Upper lobe of left lung (tissue), 4 donors: ENCODE results near the gene CUX1.

Experiments
- EP300 ChIP-seq, 4 donors: sonication (generic); formaldehyde crosslinking; IDR thresholded peaks; one replicate each; pipeline ENCODE4 v1.5.1; 2017; ENCODE audit warnings: antibody characterized with exemption in 4 of 4, control low read depth in 2 of 4
- POLR2A ChIP-seq, 4 donors: fragments of 450-650 bp; IDR thresholded peaks; one replicate each; pipeline ENCODE4 v1.5.1; 2016 to 2017; ENCODE audit warnings: antibody characterized with exemption in 4 of 4, mild to moderate bottlenecking in 2 of 4
- POLR2AphosphoS5 ChIP-seq, 2 donors: sonication (generic); formaldehyde crosslinking; IDR thresholded peaks; one replicate each; pipeline ENCODE4 v1.5.1; 2017; ENCODE audit warnings: antibody characterized with exemption in 2 of 2
- TF ChIP-seq, protein P1 (sequence below), 6 experiments: fragments of 450-650 bp in 4 of 6; fragments of 200-600 bp in 2 of 6; sonication (generic) in 2 of 6; IDR thresholded peaks; one replicate each; pipeline ENCODE4 v1.5.1; 2016 to 2019; ENCODE audit warnings: antibody characterized with exemption in 6 of 6

DNA sequence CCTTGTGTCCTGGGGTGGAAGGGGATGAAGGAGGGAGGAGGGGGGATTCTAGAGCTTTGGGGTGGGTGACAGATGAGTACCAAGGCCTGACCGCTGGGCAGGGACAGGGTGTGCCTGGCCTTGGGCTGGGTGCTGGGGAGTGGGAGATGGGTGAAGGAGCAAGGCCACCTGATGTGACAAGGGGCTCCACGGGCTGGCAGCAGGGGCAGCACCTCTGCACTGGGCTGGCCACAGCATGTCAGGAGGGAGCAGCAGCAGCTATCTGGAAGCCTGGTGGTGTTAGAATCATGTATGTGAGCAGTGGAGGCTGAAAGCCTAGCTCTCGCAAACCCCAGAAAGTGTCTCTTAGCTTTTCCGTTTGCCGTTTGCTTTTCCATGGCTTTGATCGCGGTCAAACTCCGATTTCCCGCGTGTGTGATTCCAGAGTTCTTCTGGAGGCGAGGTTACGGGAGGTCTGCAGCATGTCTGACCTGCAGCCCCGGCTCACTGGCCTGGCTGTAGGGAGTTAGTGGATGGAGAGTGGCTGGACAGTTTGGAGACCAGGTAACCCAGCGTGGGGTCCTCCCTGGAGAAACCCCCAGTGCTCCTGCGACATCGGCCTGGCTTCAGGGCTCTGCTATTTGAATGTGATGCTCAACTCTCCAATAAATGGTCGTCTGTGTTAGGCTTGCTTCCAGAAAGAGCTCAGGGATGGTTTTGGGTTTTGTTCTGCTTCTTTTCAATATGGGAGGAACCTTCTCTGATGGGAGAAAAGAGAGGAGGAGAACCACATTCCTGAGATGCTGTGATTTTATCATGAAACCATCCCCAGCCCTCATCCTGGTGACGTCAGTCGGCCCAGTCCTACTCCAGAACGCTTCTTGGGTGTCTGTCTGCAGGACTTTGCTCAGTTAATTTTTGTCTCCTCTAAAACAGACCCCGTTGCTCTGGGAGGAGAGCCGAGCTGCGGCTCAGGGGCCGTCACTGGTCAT lies 105.5 kb downstream of the CUX1 start:
- TF ChIP-seq, protein P1, sequence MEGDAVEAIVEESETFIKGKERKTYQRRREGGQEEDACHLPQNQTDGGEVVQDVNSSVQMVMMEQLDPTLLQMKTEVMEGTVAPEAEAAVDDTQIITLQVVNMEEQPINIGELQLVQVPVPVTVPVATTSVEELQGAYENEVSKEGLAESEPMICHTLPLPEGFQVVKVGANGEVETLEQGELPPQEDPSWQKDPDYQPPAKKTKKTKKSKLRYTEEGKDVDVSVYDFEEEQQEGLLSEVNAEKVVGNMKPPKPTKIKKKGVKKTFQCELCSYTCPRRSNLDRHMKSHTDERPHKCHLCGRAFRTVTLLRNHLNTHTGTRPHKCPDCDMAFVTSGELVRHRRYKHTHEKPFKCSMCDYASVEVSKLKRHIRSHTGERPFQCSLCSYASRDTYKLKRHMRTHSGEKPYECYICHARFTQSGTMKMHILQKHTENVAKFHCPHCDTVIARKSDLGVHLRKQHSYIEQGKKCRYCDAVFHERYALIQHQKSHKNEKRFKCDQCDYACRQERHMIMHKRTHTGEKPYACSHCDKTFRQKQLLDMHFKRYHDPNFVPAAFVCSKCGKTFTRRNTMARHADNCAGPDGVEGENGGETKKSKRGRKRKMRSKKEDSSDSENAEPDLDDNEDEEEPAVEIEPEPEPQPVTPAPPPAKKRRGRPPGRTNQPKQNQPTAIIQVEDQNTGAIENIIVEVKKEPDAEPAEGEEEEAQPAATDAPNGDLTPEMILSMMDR (IDR thresholded peaks at IDR 0.05), result no peak
- no peak for TF ChIP-seq POLR2A (IDR thresholded peaks at IDR 0.05)
- TF ChIP-seq POLR2AphosphoS5 (IDR thresholded peaks at IDR 0.05), result no peak
- TF ChIP-seq EP300 (IDR thresholded peaks at IDR 0.05), result no peak
